ENCODE data around the gene AKAP13.

The AKAP13 gene

GRCh38 chr15:85770096-85771041, 390.0 kb downstream of the AKAP13 start:
- DNase-seq (ENCODE audit: low read depth), result no peak

- no peak for DNase-seq (ENCODE audit: low read depth)
Measured at GRCh38 chr15:85771271-85771670, 390.9 kb downstream of the AKAP13 start.

GRCh38 chr15:85771781-85772445, 391.5 kb downstream of the AKAP13 start:
- peak; percentile 93 for DNase-seq (ENCODE audit: low read depth)

GRCh38 chr15:85772668-85773067, 392.3 kb downstream of the AKAP13 start:
- DNase-seq (ENCODE audit: low read depth), result no peak

GRCh38 chr15:85773249-85773648, 392.8 kb downstream of the AKAP13 start:
- no peak for DNase-seq (ENCODE audit: low read depth)

- no peak for DNase-seq (ENCODE audit: low read depth)
Measured at GRCh38 chr15:85773970-85774369, 393.6 kb downstream of the AKAP13 start.

- DNase-seq (ENCODE audit: low read depth), result no peak
Measured at GRCh38 chr15:85777250-85778106, 397.1 kb downstream of the AKAP13 start.

- no peak for DNase-seq (ENCODE audit: low read depth)
Measured at GRCh38 chr15:85778107-85778776, 397.8 kb downstream of the AKAP13 start.

- no peak for DNase-seq (ENCODE audit: low read depth)
Measured at GRCh38 chr15:85779249-85779648, 398.8 kb downstream of the AKAP13 start.

- peak; percentile 85 for DNase-seq (ENCODE audit: low read depth)
Measured at GRCh38 chr15:85780225-85780985, 400.0 kb downstream of the AKAP13 start.

GRCh38 chr15:85781099-85781498, 400.7 kb downstream of the AKAP13 start:
- DNase-seq (ENCODE audit: low read depth), result no peak

GRCh38 chr15:85782064-85782463, 401.7 kb downstream of the AKAP13 start:
- DNase-seq (ENCODE audit: low read depth), result no peak

GRCh38 chr15:85785887-85786780, 405.7 kb downstream of the AKAP13 start:
- no peak for DNase-seq (ENCODE audit: low read depth)

- no peak for DNase-seq (ENCODE audit: low read depth)
Measured at GRCh38 chr15:85786781-85787114, 406.3 kb downstream of the AKAP13 start.

GRCh38 chr15:85788771-85789495, 408.5 kb downstream of the AKAP13 start:
- DNase-seq (ENCODE audit: low read depth), result no peak

- no peak for DNase-seq (ENCODE audit: low read depth)
Measured at GRCh38 chr15:85789496-85789875, 409.1 kb downstream of the AKAP13 start.

- DNase-seq (ENCODE audit: low read depth), result no peak
Measured at GRCh38 chr15:85792102-85792731, 411.8 kb downstream of the AKAP13 start.

- DNase-seq (ENCODE audit: low read depth), result no peak
Measured at GRCh38 chr15:85792912-85793590, 412.6 kb downstream of the AKAP13 start.
